Measurements from ENCODE around the gene HSD17B12.
A peak's percentile ranks its signal among the peaks of the same experiment; 100 is the strongest.

The HSD17B12 gene

GRCh38 chr11:43874078-43874477 lies 193.5 kb downstream of the HSD17B12 start:
- no peak for DNase-seq

GRCh38 chr11:43874738-43875137 lies 194.2 kb downstream of the HSD17B12 start:
- no peak for DNase-seq

- no peak for DNase-seq
Observed at GRCh38 chr11:43879789-43880639, 199.5 kb downstream of the HSD17B12 start.

- peak; percentile 89 to 93 for DNase-seq
Observed at GRCh38 chr11:43880640-43881159, 200.2 kb downstream of the HSD17B12 start, which contains the start of gene ALKBH3. ALKBH3 (plus strand) TSS chr11:43880831; CDS start chr11:43882653, 1,822 bp downstream.

GRCh38 chr11:43892851-43893250 lies 212.3 kb downstream of the HSD17B12 start:
- no peak for DNase-seq

GRCh38 chr11:43894546-43894945 lies 214.0 kb downstream of the HSD17B12 start:
- DNase-seq = no peak

GRCh38 chr11:43895601-43896000 lies 215.1 kb downstream of the HSD17B12 start:
- DNase-seq = no peak

GRCh38 chr11:43898574-43898973 lies 218.0 kb downstream of the HSD17B12 start:
- DNase-seq = no peak

GRCh38 chr11:43899094-43899493 lies 218.6 kb downstream of the HSD17B12 start:
- no peak for DNase-seq

- no peak for DNase-seq
Observed at GRCh38 chr11:43901551-43901950, 221.0 kb downstream of the HSD17B12 start.

GRCh38 chr11:43903078-43903477 lies 222.5 kb downstream of the HSD17B12 start:
- DNase-seq = no peak

- no peak for DNase-seq
Observed at GRCh38 chr11:43903969-43904368, 223.4 kb downstream of the HSD17B12 start.

GRCh38 chr11:43904742-43905535 lies 224.4 kb downstream of the HSD17B12 start:
- no peak for DNase-seq

GRCh38 chr11:43905813-43906241 lies 225.3 kb downstream of the HSD17B12 start:
- no peak for DNase-seq

Data from CD4-positive, alpha-beta T cell treated with Interferon alpha-2 for 1 hour (primary cell).